Measurements from ENCODE around the gene MYH7B.

Gene MYH7B

DNA sequence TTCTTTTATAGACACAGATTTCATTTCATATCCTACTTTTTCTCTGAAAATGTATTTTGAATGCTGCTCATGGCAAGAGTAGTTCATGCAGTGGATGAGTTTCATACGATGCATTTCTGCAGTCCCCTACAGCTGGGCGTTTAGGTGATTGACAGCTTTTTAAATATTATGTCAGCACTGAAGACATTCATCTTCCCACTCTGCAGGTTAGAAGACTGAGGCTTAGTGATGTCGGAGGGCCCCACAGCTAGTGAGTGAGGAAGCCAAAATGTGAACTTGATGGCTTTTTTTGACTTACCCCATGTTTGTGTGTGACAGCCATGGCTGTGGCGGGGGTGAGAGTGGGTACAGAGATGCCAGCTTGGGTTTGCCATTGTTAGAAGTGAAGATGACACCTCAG lies 33.5 kb downstream of the MYH7B start:
- no peaks in the 10 kb centered on the region for H3K9me3 ChIP-seq (ENCODE audit: control insufficient read depth in 5 of 5, low read length in 5 of 5)
- peaks cover 0 to 15% (median 0%) of the 10 kb centered on the region in 5 donors for H3K27me3 ChIP-seq (ENCODE audit: control insufficient read depth in 5 of 5, insufficient read depth in 4 of 5, low read length in 5 of 5)
- no peak overlapping the region for H3K4me3 ChIP-seq (ENCODE audit: low read depth in 1 of 5, low read length in 5 of 5)
- no peak overlapping the region for H3K9ac ChIP-seq (ENCODE audit: low read length in 5 of 5)
- peaks cover 0 to 19% (median 13%) of the 10 kb centered on the region in 5 donors for H3K36me3 ChIP-seq (ENCODE audit: control insufficient read depth in 5 of 5, insufficient read depth in 5 of 5, low read length in 5 of 5)
- no peak overlapping the region for H3K27ac ChIP-seq (ENCODE audit: low read depth, low read length)
- peaks cover 0 to 11% (median 8%) of the 10 kb centered on the region in 5 donors for H3K4me1 ChIP-seq (ENCODE audit: control insufficient read depth in 5 of 5, insufficient read depth in 5 of 5, low read length in 5 of 5)

DNA sequence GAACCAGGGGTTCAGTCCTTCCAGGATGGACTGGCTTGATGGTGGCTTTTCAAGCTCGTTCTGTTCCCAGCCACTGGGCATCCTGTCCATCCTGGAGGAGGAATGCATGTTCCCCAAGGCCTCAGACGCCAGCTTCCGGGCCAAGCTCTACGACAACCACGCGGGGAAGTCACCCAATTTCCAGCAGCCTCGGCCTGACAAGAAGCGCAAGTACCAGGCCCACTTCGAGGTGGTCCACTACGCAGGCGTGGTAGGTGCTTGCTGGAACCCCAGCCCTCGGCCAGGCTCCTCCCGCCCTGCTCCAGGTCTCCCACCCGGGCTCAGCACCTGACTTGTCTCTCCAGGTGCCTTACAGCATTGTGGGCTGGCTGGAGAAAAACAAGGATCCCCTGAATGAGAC lies 34.0 kb downstream of the MYH7B start:
- no peak overlapping the region for H3K27ac ChIP-seq (ENCODE audit: low read depth, low read length)
- no peaks in the 10 kb centered on the region for H3K9me3 ChIP-seq (ENCODE audit: control insufficient read depth in 5 of 5, low read length in 5 of 5)
- H3K9ac ChIP-seq (ENCODE audit: low read length in 5 of 5): no peak overlapping the region
- H3K4me3 ChIP-seq (ENCODE audit: low read depth in 1 of 5, low read length in 5 of 5): no peak overlapping the region
- peaks cover 0 to 12% (median 0%) of the 10 kb centered on the region in 5 donors for H3K27me3 ChIP-seq (ENCODE audit: control insufficient read depth in 5 of 5, insufficient read depth in 4 of 5, low read length in 5 of 5)
- peaks cover 0 to 24% (median 18%) of the 10 kb centered on the region in 5 donors for H3K36me3 ChIP-seq (ENCODE audit: control insufficient read depth in 5 of 5, insufficient read depth in 5 of 5, low read length in 5 of 5)
- H3K4me1 ChIP-seq (ENCODE audit: control insufficient read depth in 5 of 5, insufficient read depth in 5 of 5, low read length in 5 of 5): peaks cover 0 to 11% (median 8%) of the 10 kb centered on the region in 5 donors

DNA sequence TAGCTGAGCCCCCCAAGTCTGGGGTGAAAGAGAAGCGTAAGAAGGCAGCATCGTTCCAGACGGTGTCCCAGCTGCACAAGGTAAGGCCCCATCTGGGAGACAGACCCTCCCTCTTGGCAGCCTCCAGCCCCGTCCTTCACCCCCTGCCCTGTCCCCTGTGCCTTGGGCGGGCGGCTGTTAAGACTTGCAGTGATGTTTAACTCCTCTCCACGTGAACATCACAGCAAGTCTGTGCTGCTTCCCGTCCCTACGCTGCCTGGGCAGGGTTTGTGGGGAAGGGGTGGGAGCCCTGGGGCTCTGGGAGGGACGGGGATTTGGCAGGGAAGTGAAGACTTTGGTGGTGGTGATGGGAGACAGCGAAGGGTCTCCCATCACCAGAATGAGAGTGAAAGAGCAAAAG lies 34.6 kb downstream of the MYH7B start:
- no peak overlapping the region for H3K27ac ChIP-seq (ENCODE audit: low read depth, low read length)
- peaks cover 0 to 30% (median 24%) of the 10 kb centered on the region in 5 donors for H3K36me3 ChIP-seq (ENCODE audit: control insufficient read depth in 5 of 5, insufficient read depth in 5 of 5, low read length in 5 of 5)
- H3K9me3 ChIP-seq (ENCODE audit: control insufficient read depth in 5 of 5, low read length in 5 of 5): no peaks in the 10 kb centered on the region
- peaks cover 0 to 7% (median 0%) of the 10 kb centered on the region in 5 donors for H3K27me3 ChIP-seq (ENCODE audit: control insufficient read depth in 5 of 5, insufficient read depth in 4 of 5, low read length in 5 of 5)
- H3K9ac ChIP-seq (ENCODE audit: low read length in 5 of 5): no peak overlapping the region
- H3K4me3 ChIP-seq (ENCODE audit: low read depth in 1 of 5, low read length in 5 of 5): no peak overlapping the region
- H3K4me1 ChIP-seq (ENCODE audit: control insufficient read depth in 5 of 5, insufficient read depth in 5 of 5, low read length in 5 of 5): peaks cover 0 to 11% (median 8%) of the 10 kb centered on the region in 5 donors

DNA sequence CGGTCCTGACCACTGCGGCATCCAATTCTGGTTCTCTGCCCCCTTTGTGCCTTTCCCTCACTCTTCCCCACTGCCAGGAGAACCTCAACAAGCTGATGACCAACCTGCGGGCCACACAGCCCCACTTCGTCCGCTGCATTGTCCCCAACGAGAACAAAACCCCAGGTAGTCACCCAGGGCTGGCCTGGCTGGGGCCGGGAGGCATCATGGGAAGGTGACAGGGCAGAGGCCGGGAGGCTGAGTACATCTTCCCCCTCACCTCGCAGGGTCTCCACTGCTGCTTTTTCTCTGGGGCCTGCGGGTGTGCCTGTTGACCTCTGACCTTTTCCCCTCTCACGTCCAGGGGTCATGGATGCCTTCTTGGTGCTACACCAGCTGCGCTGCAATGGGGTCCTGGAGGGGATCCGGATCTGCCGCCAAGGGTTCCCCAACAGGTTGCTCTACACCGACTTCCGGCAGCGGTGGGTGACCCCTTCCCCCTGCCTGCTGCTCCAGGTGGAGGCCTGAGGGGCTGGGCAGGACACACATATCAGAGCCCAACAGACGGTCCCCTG lies 35.1 kb downstream of the MYH7B start:
- H3K4me3 ChIP-seq (ENCODE audit: low read depth in 1 of 5, low read length in 5 of 5): no peak overlapping the region
- no peak overlapping the region for H3K27ac ChIP-seq (ENCODE audit: low read depth, low read length)
- peaks cover 0 to 2% (median 0%) of the 10 kb centered on the region in 5 donors for H3K27me3 ChIP-seq (ENCODE audit: control insufficient read depth in 5 of 5, insufficient read depth in 4 of 5, low read length in 5 of 5)
- peaks cover 0 to 35% (median 29%) of the 10 kb centered on the region in 5 donors for H3K36me3 ChIP-seq (ENCODE audit: control insufficient read depth in 5 of 5, insufficient read depth in 5 of 5, low read length in 5 of 5)
- H3K9me3 ChIP-seq (ENCODE audit: control insufficient read depth in 5 of 5, low read length in 5 of 5): no peaks in the 10 kb centered on the region
- no peak overlapping the region for H3K9ac ChIP-seq (ENCODE audit: low read length in 5 of 5)
- peaks cover 0 to 11% (median 8%) of the 10 kb centered on the region in 5 donors for H3K4me1 ChIP-seq (ENCODE audit: control insufficient read depth in 5 of 5, insufficient read depth in 5 of 5, low read length in 5 of 5)

DNA sequence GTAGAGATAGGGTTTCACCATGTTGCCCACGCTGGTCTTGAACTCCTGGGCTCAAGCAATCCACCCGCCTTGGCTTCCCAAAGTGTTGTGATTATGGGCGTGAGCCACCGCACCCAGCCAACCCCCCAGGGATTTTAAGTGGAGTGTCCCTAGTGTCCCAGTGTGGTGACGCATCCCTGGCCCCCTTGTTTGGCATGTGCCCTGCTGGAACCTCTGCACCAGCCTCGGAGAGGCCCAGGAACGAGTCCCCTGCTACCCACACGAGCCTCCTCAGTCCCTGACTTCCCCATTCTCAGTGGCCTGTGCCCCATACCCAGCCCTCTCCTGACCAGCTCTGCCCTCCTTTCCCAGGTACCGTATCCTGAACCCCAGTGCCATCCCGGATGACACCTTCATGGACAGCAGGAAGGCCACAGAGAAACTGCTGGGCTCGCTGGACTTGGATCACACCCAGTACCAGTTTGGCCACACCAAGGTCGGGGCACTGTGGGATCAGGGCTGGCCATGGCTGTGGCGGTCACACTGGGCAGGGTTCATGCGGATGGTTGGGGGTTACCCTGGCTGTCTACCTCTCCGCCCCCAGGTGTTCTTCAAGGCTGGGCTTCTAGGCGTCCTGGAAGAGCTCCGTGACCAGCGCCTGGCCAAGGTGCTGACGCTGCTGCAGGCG lies 37.2 kb downstream of the MYH7B start:
- no peak overlapping the region for H3K27ac ChIP-seq (ENCODE audit: low read depth, low read length)
- no peak overlapping the region for H3K9ac ChIP-seq (ENCODE audit: low read length in 5 of 5)
- H3K36me3 ChIP-seq (ENCODE audit: control insufficient read depth in 5 of 5, insufficient read depth in 5 of 5, low read length in 5 of 5): peaks cover 0 to 54% (median 40%) of the 10 kb centered on the region in 5 donors
- peaks cover 0 to 15% (median 5%) of the 10 kb centered on the region in 5 donors for H3K4me1 ChIP-seq (ENCODE audit: control insufficient read depth in 5 of 5, insufficient read depth in 5 of 5, low read length in 5 of 5)
- H3K4me3 ChIP-seq (ENCODE audit: low read depth in 1 of 5, low read length in 5 of 5): no peak overlapping the region
- H3K9me3 ChIP-seq (ENCODE audit: control insufficient read depth in 5 of 5, low read length in 5 of 5): no peaks in the 10 kb centered on the region
- no peaks in the 10 kb centered on the region for H3K27me3 ChIP-seq (ENCODE audit: control insufficient read depth in 5 of 5, insufficient read depth in 4 of 5, low read length in 5 of 5)

DNA sequence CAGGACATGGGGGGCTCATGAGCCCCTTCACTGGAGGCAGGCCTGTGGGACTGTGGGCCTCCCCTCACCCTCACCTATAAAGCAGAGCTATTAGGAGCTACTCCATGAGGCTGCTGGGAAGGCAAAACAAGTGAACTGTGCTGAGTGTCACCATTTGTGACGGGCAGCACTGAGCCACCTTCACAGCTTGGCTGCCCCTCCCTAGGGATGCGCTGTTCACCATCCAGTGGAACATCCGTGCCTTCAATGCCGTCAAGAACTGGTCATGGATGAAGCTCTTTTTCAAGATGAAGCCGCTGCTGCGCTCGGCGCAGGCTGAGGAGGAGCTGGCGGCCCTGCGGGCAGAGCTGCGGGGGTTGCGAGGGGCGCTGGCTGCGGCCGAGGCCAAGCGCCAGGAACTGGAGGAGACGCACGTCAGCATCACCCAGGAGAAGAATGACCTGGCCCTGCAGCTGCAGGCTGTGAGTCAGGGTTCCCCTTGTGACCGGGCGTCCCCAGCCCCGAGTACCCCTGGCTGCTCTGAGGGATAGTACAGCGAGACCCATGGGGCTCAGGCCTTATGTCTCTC lies 38.4 kb downstream of the MYH7B start:
- H3K27me3 ChIP-seq (ENCODE audit: control insufficient read depth in 5 of 5, insufficient read depth in 4 of 5, low read length in 5 of 5): no peaks in the 10 kb centered on the region
- H3K9me3 ChIP-seq (ENCODE audit: control insufficient read depth in 5 of 5, low read length in 5 of 5): no peaks in the 10 kb centered on the region
- H3K27ac ChIP-seq (ENCODE audit: low read depth, low read length): no peak overlapping the region
- no peak overlapping the region for H3K9ac ChIP-seq (ENCODE audit: low read length in 5 of 5)
- H3K36me3 ChIP-seq (ENCODE audit: control insufficient read depth in 5 of 5, insufficient read depth in 5 of 5, low read length in 5 of 5): peaks cover 0 to 65% (median 51%) of the 10 kb centered on the region in 5 donors
- peaks cover 0 to 11% (median 0%) of the 10 kb centered on the region in 5 donors for H3K4me1 ChIP-seq (ENCODE audit: control insufficient read depth in 5 of 5, insufficient read depth in 5 of 5, low read length in 5 of 5)
- H3K4me3 ChIP-seq (ENCODE audit: low read depth in 1 of 5, low read length in 5 of 5): no peak overlapping the region

DNA sequence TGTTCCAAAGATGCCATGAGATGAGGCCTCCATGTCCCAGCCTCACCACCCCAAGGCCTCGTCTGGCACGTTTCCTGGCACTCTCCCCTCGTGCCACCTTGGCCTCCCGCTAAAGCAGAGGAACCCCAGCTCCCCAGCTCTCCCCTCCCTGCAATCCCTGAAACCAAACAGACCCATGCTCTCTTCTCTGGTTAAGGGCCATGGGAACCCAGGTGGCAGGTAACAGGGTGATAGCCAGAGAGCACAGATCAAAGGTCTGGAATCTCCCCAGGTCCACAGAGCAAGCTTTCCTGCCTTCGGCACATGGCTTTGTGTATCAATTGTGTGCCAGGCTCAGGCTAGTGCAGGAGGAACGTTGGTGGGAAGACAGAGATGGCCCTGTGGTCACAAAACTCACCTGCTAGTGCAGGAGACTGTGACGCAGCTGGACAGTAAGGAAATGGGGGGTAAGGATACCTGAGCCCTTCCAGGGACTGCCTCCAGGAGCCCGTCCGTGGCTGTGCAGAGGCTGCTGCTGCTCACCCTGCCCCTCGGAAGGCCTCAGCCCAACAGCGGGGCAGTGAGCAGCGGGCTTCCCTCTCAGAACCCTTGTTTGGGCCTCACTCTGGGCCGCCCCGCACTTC lies 39.0 kb downstream of the MYH7B start:
- H3K9me3 ChIP-seq (ENCODE audit: control insufficient read depth in 5 of 5, low read length in 5 of 5): no peaks in the 10 kb centered on the region
- H3K27ac ChIP-seq (ENCODE audit: low read depth, low read length): no peak overlapping the region
- H3K27me3 ChIP-seq (ENCODE audit: control insufficient read depth in 5 of 5, insufficient read depth in 4 of 5, low read length in 5 of 5): no peaks in the 10 kb centered on the region
- peaks cover 0 to 71% (median 57%) of the 10 kb centered on the region in 5 donors for H3K36me3 ChIP-seq (ENCODE audit: control insufficient read depth in 5 of 5, insufficient read depth in 5 of 5, low read length in 5 of 5)
- H3K9ac ChIP-seq (ENCODE audit: low read length in 5 of 5): no peak overlapping the region
- H3K4me3 ChIP-seq (ENCODE audit: low read depth in 1 of 5, low read length in 5 of 5): no peak overlapping the region
- peaks cover 0 to 11% (median 0%) of the 10 kb centered on the region in 5 donors for H3K4me1 ChIP-seq (ENCODE audit: control insufficient read depth in 5 of 5, insufficient read depth in 5 of 5, low read length in 5 of 5)

DNA sequence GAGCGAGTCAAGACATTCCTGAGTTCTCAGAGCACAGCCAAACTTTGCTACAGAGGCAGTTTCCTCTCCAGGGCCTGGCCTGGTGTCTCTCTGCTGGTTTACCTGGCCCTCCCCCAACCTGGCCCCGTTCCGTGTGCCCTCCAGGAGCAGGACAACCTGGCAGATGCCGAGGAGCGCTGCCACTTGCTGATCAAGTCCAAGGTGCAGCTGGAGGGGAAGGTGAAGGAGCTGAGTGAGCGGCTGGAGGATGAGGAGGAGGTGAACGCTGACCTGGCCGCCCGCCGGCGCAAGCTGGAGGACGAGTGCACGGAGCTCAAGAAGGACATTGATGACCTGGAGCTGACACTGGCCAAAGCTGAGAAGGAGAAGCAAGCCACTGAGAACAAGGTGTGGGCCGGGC lies 39.5 kb downstream of the MYH7B start:
- Histone ChIP-seq H3K9me3 (ENCODE audit: control insufficient read depth in 5 of 5, low read length in 5 of 5) (no peaks in the 10 kb centered on the region), H3K4me3 (ENCODE audit: low read depth in 1 of 5, low read length in 5 of 5) (no peak overlapping the region), H3K27me3 (ENCODE audit: control insufficient read depth in 5 of 5, insufficient read depth in 4 of 5, low read length in 5 of 5) (no peaks in the 10 kb centered on the region), H3K4me1 (ENCODE audit: control insufficient read depth in 5 of 5, insufficient read depth in 5 of 5, low read length in 5 of 5) (peaks cover 0 to 11% (median 0%) of the 10 kb centered on the region in 5 donors), H3K27ac (ENCODE audit: low read depth, low read length) (no peak overlapping the region), H3K9ac (ENCODE audit: low read length in 5 of 5) (no peak overlapping the region), H3K36me3 (ENCODE audit: control insufficient read depth in 5 of 5, insufficient read depth in 5 of 5, low read length in 5 of 5) (peaks cover 0 to 77% (median 63%) of the 10 kb centered on the region in 5 donors)

DNA sequence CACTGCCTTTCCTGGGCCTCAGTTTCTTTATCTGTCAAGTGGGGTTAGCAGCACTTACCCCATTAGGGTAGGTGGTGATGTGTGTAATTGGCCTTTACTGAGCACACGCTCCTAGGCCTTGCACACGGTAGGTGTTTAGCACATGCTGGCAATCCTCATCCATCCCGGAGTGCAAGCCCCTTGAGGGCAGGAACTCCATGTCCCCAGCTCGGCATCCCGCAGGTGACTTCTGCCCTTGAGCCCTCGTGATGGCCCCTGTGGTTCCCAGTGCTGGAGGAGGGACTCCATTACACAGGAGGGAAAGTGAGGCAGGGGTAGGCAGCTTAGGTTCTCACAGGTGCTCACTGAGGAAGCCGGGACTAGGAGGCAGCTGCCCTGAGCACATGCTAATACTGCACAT lies 40.0 kb downstream of the MYH7B start:
- Histone ChIP-seq H3K27me3 (ENCODE audit: control insufficient read depth in 5 of 5, insufficient read depth in 4 of 5, low read length in 5 of 5) (no peaks in the 10 kb centered on the region), H3K9me3 (ENCODE audit: control insufficient read depth in 5 of 5, low read length in 5 of 5) (no peaks in the 10 kb centered on the region), H3K9ac (ENCODE audit: low read length in 5 of 5) (no peak overlapping the region), H3K4me3 (ENCODE audit: low read depth in 1 of 5, low read length in 5 of 5) (no peak overlapping the region), H3K27ac (ENCODE audit: low read depth, low read length) (no peak overlapping the region), H3K36me3 (ENCODE audit: control insufficient read depth in 5 of 5, insufficient read depth in 5 of 5, low read length in 5 of 5) (peaks cover 0 to 82% (median 68%) of the 10 kb centered on the region in 5 donors), H3K4me1 (ENCODE audit: control insufficient read depth in 5 of 5, insufficient read depth in 5 of 5, low read length in 5 of 5) (peaks cover 0 to 11% (median 0%) of the 10 kb centered on the region in 5 donors)
